Hepatocyte (in vitro differentiated cells): ENCODE data around the gene BEAN1.

Experiments used
- EZH2 ChIP-seq: fragments of 200-600 bp; sonication (generic); IDR thresholded peaks from 2 replicates; pipeline ENCODE4 v1.6.1; 2016; ENCODE audit warnings: antibody characterized with exemption, mild to moderate bottlenecking, borderline replicate concordance
- TF ChIP-seq, protein P1 (sequence below): fragments of 200-600 bp; sonication (generic); IDR thresholded peaks from 2 replicates; pipeline ENCODE4 v1.5.1; 2016; ENCODE audit warnings: antibody characterized with exemption, mild to moderate bottlenecking; ENCODE audit not compliant: poor library complexity

DNA sequence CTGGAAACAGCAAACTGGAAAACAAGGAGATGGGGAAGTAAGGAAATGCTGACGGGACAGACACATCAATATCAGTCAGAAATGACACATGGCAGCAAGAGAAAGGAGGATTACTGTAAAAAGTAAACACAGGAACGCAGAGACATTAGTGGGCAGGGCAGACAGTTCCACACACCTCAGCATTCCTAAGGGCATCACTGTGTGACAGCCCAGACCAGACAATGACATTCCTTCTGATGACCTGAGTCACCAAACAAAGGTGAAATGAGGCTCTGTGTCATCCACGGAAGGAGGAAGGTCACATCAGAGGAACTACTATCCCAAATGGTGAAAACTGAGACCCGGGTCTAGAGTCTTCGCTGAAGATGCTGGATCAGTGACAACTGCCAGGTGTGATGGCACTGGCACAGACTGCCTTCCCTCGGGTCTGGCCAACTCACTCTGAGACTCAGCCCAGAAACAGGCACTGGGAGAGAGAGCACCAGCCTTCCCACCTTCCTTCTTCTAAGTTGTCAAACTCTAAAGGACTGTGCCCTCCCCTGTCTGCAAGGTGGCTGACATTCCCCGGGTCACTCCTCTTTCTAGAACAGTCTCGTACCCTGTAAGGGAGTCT, 86.1 kb downstream of the BEAN1 start:
- TF ChIP-seq, protein P1, sequence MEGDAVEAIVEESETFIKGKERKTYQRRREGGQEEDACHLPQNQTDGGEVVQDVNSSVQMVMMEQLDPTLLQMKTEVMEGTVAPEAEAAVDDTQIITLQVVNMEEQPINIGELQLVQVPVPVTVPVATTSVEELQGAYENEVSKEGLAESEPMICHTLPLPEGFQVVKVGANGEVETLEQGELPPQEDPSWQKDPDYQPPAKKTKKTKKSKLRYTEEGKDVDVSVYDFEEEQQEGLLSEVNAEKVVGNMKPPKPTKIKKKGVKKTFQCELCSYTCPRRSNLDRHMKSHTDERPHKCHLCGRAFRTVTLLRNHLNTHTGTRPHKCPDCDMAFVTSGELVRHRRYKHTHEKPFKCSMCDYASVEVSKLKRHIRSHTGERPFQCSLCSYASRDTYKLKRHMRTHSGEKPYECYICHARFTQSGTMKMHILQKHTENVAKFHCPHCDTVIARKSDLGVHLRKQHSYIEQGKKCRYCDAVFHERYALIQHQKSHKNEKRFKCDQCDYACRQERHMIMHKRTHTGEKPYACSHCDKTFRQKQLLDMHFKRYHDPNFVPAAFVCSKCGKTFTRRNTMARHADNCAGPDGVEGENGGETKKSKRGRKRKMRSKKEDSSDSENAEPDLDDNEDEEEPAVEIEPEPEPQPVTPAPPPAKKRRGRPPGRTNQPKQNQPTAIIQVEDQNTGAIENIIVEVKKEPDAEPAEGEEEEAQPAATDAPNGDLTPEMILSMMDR: no peak
- no peak for TF ChIP-seq EZH2
